ENCODE measurements around the gene RAB11FIP4. TPM values are rescaled to one million over a fixed set of nuclear protein-coding genes. Genes with fewer than 3 reads are reported as not detected.

The RAB11FIP4 gene
- total and polyA plus RNA-seq, 4 experiments from 2014 or later, result 8.3 to 47.4 (median 30.0) TPM

- no peak for DNase-seq
- intact Hi-C loops (cut with micrococcal nuclease), result no loop called here
- Histone ChIP-seq H3K36me3 (ENCODE audit: insufficient read depth, low read length) (no peaks in the 10 kb centered on the region), H3K4me1 (ENCODE audit: insufficient read depth, low read length) (no peaks in the 10 kb centered on the region), H3K9me3 (ENCODE audit: control insufficient read depth in 1 of 2, low read length in 2 of 2) (no peaks in the 10 kb centered on the region), H3K27me3 (ENCODE audit: insufficient read depth, low read length) (no peaks in the 10 kb centered on the region), H3K4me3 (ENCODE audit: low read length in 2 of 2) (no peak overlapping the region), H3K27ac (ENCODE audit: low read depth, low read length) (no peak overlapping the region)
- peaks cover 0 to 11% (median 8%) of the 10 kb centered on the region in 4 donors for H3K4me1 Mint-ChIP-seq
- H3K4me3 Mint-ChIP-seq, result no peak overlapping the region
- CTCF ChIA-PET (ENCODE audit: partially characterized antibody), result no interaction called here
- H3K9me3 Mint-ChIP-seq, result no peaks in the 10 kb centered on the region
- peaks cover 0 to 1% of the 10 kb centered on the region in 2 donors for H3K36me3 Mint-ChIP-seq
- H3K27ac Mint-ChIP-seq, result no peak overlapping the region
- H3K27me3 Mint-ChIP-seq, result no peaks in the 10 kb centered on the region
- POLR2A ChIA-PET (ENCODE audit: partially characterized antibody), result no interaction called here
These were observed 146.7 kb downstream of the RAB11FIP4 start for GRCh38 chr17:31538080-31538762.

- CTCF ChIA-PET (ENCODE audit: partially characterized antibody), result no interaction called here
- H3K27ac Mint-ChIP-seq, result peak overlapping the region in 1 of 7 donors; percentile 61
These were observed 149.3 kb downstream of the RAB11FIP4 start for GRCh38 chr17:31540602-31541307.

GRCh38 chr17:31541559-31541958 lies 150.1 kb downstream of the RAB11FIP4 start:
- Mint-ChIP-seq H3K4me1 (peaks cover 0 to 4% (median 0%) of the 10 kb centered on the region in 4 donors), H3K27ac (peak overlapping the region in 1 of 7 donors; percentile 9), H3K9me3 (no peaks in the 10 kb centered on the region), H3K4me3 (no peak overlapping the region), H3K27me3 (no peaks in the 10 kb centered on the region), H3K36me3 (no peaks in the 10 kb centered on the region)
- Histone ChIP-seq H3K9me3 (ENCODE audit: control insufficient read depth in 1 of 2, low read length in 2 of 2) (no peaks in the 10 kb centered on the region), H3K27ac (ENCODE audit: low read depth, low read length) (no peak overlapping the region), H3K4me1 (ENCODE audit: insufficient read depth, low read length) (no peaks in the 10 kb centered on the region), H3K36me3 (ENCODE audit: insufficient read depth, low read length) (no peaks in the 10 kb centered on the region), H3K4me3 (ENCODE audit: low read length in 2 of 2) (no peak overlapping the region), H3K27me3 (ENCODE audit: insufficient read depth, low read length) (no peaks in the 10 kb centered on the region)
- ChIA-PET POLR2A (ENCODE audit: partially characterized antibody) (interaction anchor here (1.7 kb wide), 1 partner anchor 33 kb away, joined by 4 read pairs; no protein-coding TSS in a partner anchor), CTCF (ENCODE audit: partially characterized antibody) (no interaction called here)
- DNase-seq, result no peak
- intact Hi-C loops (cut with micrococcal nuclease), result no loop called here

More at GRCh38 chr17:31540602-31541307, 149.3 kb downstream of the RAB11FIP4 start:
- Histone ChIP-seq H3K36me3 (ENCODE audit: insufficient read depth, low read length) (no peaks in the 10 kb centered on the region), H3K4me1 (ENCODE audit: insufficient read depth, low read length) (no peaks in the 10 kb centered on the region), H3K27me3 (ENCODE audit: insufficient read depth, low read length) (no peaks in the 10 kb centered on the region), H3K9me3 (ENCODE audit: control insufficient read depth in 1 of 2, low read length in 2 of 2) (no peaks in the 10 kb centered on the region), H3K4me3 (ENCODE audit: low read length in 2 of 2) (no peak overlapping the region), H3K27ac (ENCODE audit: low read depth, low read length) (no peak overlapping the region)
- Mint-ChIP-seq H3K9me3 (no peaks in the 10 kb centered on the region), H3K4me1 (peaks cover 0 to 4% (median under 1%) of the 10 kb centered on the region in 4 donors), H3K27me3 (no peaks in the 10 kb centered on the region), H3K4me3 (no peak overlapping the region), H3K36me3 (no peaks in the 10 kb centered on the region)
- POLR2A ChIA-PET (ENCODE audit: partially characterized antibody), result interaction anchor here (1.2 to 1.7 kb wide), 2 partner anchors 8 to 32 kb away, joined by 4 to 6 read pairs; no protein-coding TSS in a partner anchor
- intact Hi-C loops (cut with micrococcal nuclease), result no loop called here
- DNase-seq, result no peak

- no peaks in the 10 kb centered on the region for H3K9me3 ChIP-seq (ENCODE audit: control insufficient read depth in 1 of 2, low read length in 2 of 2)
- intact Hi-C loops (cut with micrococcal nuclease), result no loop called here
These were observed 152.7 kb downstream of the RAB11FIP4 start for GRCh38 chr17:31544186-31544585.

GRCh38 chr17:31546650-31547049 lies 155.2 kb downstream of the RAB11FIP4 start:
- no peak overlapping the region for H3K4me3 ChIP-seq (ENCODE audit: low read length in 2 of 2)
- no peaks in the 10 kb centered on the region for H3K9me3 ChIP-seq (ENCODE audit: control insufficient read depth in 1 of 2, low read length in 2 of 2)
- H3K4me1 ChIP-seq (ENCODE audit: insufficient read depth, low read length), result peaks cover 7% of the 10 kb centered on the region
- ChIA-PET CTCF (ENCODE audit: partially characterized antibody) (no interaction called here), POLR2A (ENCODE audit: partially characterized antibody) (interaction anchor here (0.5 kb wide), 1 partner anchor 227 kb away, joined by 3 read pairs; no protein-coding TSS in a partner anchor)
- H3K27me3 Mint-ChIP-seq, result no peaks in the 10 kb centered on the region
- no peaks in the 10 kb centered on the region for H3K36me3 ChIP-seq (ENCODE audit: insufficient read depth, low read length)
- H3K27me3 ChIP-seq (ENCODE audit: insufficient read depth, low read length), result no peaks in the 10 kb centered on the region
- H3K9me3 Mint-ChIP-seq, result no peaks in the 10 kb centered on the region
- H3K27ac Mint-ChIP-seq, result peak overlapping the region in 4 of 7 donors; percentile 13 to 91 (median 32)
- no peak for DNase-seq
- H3K27ac ChIP-seq (ENCODE audit: low read depth, low read length), result no peak overlapping the region
- H3K4me1 Mint-ChIP-seq, result peaks cover 7 to 32% (median 14%) of the 10 kb centered on the region in 4 donors
- H3K4me3 Mint-ChIP-seq, result no peak overlapping the region
- peaks cover 0 to 2% of the 10 kb centered on the region in 2 donors for H3K36me3 Mint-ChIP-seq
- intact Hi-C loops (cut with micrococcal nuclease), result loop anchor here (5.0 kb wide), 1 partner anchor 234 kb away; the partner anchor contains the start of gene EVI2B

More at GRCh38 chr17:31544186-31544585, 152.7 kb downstream of the RAB11FIP4 start:
- Mint-ChIP-seq H3K4me3 (no peak overlapping the region), H3K27ac (no peak overlapping the region), H3K27me3 (no peaks in the 10 kb centered on the region), H3K36me3 (no peaks in the 10 kb centered on the region), H3K4me1 (peaks cover 2 to 21% (median 6%) of the 10 kb centered on the region in 4 donors), H3K9me3 (no peaks in the 10 kb centered on the region)
- H3K27ac ChIP-seq (ENCODE audit: low read depth, low read length), result no peak overlapping the region
- no peak for DNase-seq
- H3K36me3 ChIP-seq (ENCODE audit: insufficient read depth, low read length), result no peaks in the 10 kb centered on the region
- ChIA-PET CTCF (ENCODE audit: partially characterized antibody) (interaction anchor here (1.2 kb wide), 1 partner anchor 17 kb away, joined by 3 read pairs; no protein-coding TSS in a partner anchor), POLR2A (ENCODE audit: partially characterized antibody) (no interaction called here)
- no peaks in the 10 kb centered on the region for H3K27me3 ChIP-seq (ENCODE audit: insufficient read depth, low read length)
- H3K4me1 ChIP-seq (ENCODE audit: insufficient read depth, low read length), result no peaks in the 10 kb centered on the region
- H3K4me3 ChIP-seq (ENCODE audit: low read length in 2 of 2), result no peak overlapping the region

- Histone ChIP-seq H3K27me3 (ENCODE audit: insufficient read depth, low read length) (no peaks in the 10 kb centered on the region), H3K4me1 (ENCODE audit: insufficient read depth, low read length) (peaks cover 7% of the 10 kb centered on the region), H3K36me3 (ENCODE audit: insufficient read depth, low read length) (no peaks in the 10 kb centered on the region), H3K4me3 (ENCODE audit: low read length in 2 of 2) (no peak overlapping the region), H3K27ac (ENCODE audit: low read depth, low read length) (peak overlapping the region; percentile 62), H3K9me3 (ENCODE audit: control insufficient read depth in 1 of 2, low read length in 2 of 2) (no peaks in the 10 kb centered on the region)
- H3K27me3 Mint-ChIP-seq, result no peaks in the 10 kb centered on the region
- H3K9me3 Mint-ChIP-seq, result no peaks in the 10 kb centered on the region
- ChIA-PET POLR2A (ENCODE audit: partially characterized antibody) (interaction anchor here (0.6 to 2.9 kb wide), 6 partner anchors 8 to 86 kb away, joined by 3 to 14 read pairs (median 7); no protein-coding TSS in a partner anchor), CTCF (ENCODE audit: partially characterized antibody) (no interaction called here)
- peak overlapping the region; percentile 83 to 91 (median 88) for H3K4me3 Mint-ChIP-seq
- DNase-seq, result no peak
- peaks cover 0 to 2% of the 10 kb centered on the region in 2 donors for H3K36me3 Mint-ChIP-seq
- intact Hi-C loops (cut with micrococcal nuclease), result loop anchor here (5.0 kb wide), 1 partner anchor 236 kb away; the partner anchor contains the start of gene EVI2B
- peak overlapping the region; percentile 79 to 91 (median 85) for H3K27ac Mint-ChIP-seq
- H3K4me1 Mint-ChIP-seq, result peaks cover 10 to 32% (median 14%) of the 10 kb centered on the region in 4 donors
These were observed 157.2 kb downstream of the RAB11FIP4 start for GRCh38 chr17:31548709-31549108.

- Histone ChIP-seq H3K4me3 (ENCODE audit: low read length in 2 of 2) (peak overlapping the region; percentile 38 to 81), H3K4me1 (ENCODE audit: insufficient read depth, low read length) (peaks cover 7% of the 10 kb centered on the region), H3K9me3 (ENCODE audit: control insufficient read depth in 1 of 2, low read length in 2 of 2) (no peaks in the 10 kb centered on the region), H3K36me3 (ENCODE audit: insufficient read depth, low read length) (no peaks in the 10 kb centered on the region), H3K27ac (ENCODE audit: low read depth, low read length) (peak overlapping the region; percentile 62), H3K27me3 (ENCODE audit: insufficient read depth, low read length) (no peaks in the 10 kb centered on the region)
- Mint-ChIP-seq H3K4me1 (peaks cover 10 to 34% (median 14%) of the 10 kb centered on the region in 4 donors), H3K4me3 (peak overlapping the region; percentile 83 to 91 (median 88)), H3K27ac (peak overlapping the region; percentile 79 to 91 (median 85)), H3K27me3 (no peaks in the 10 kb centered on the region), H3K36me3 (peaks cover 0 to 2% of the 10 kb centered on the region in 2 donors), H3K9me3 (no peaks in the 10 kb centered on the region)
- intact Hi-C loops (cut with micrococcal nuclease), result loop anchor here (5.0 kb wide), 1 partner anchor 237 kb away; the partner anchor contains the start of gene EVI2B
- ChIA-PET CTCF (ENCODE audit: partially characterized antibody) (no interaction called here), POLR2A (ENCODE audit: partially characterized antibody) (interaction anchor here (0.8 to 2.9 kb wide), 9 partner anchors 9 to 308 kb away, joined by 3 to 14 read pairs (median 6); no protein-coding TSS in a partner anchor)
- DNase-seq, result peak in 1 of 5 donors; percentile 14
These were observed 157.6 kb downstream of the RAB11FIP4 start for GRCh38 chr17:31549121-31549524.
